HT-29 (cell line): ENCODE results near the gene TRIM71. TPM values are rescaled to one million over a fixed set of nuclear protein-coding genes. Genes with fewer than 3 reads are reported as not detected.
"Not testable (repeated sequence)": the region's sequence is repeated elsewhere in the genome, so short reads cannot be mapped to it uniquely, and the experiment has no call there.

ENCODE experiments used
- DNase-seq: peaks from one replicate; pipeline ENCODE4 v3.0.0-alpha.2; 2015; ENCODE audit warnings: low spot score
- total RNA-seq: library from RNA; depleted of rRNA; stranded (reverse); fragments of >200 nt; shearing (Covaris generic); gene quantifications from 2 replicates; pipeline ENCODE4 v1.2.3, GENCODE V29; 2014

Gene TRIM71
- total RNA-seq, 1 experiment from 2014 or later = not detected

- DNase-seq = no peak
Measured at GRCh38 chr3:32890420-32891276, 72.9 kb downstream of the TRIM71 start.

- no peak for DNase-seq
Measured at GRCh38 chr3:32891365-32891764, 73.6 kb downstream of the TRIM71 start.

- no peak for DNase-seq
Measured at GRCh38 chr3:32892625-32893598, 75.1 kb downstream of the TRIM71 start.

GRCh38 chr3:32894977-32895376 is 77.2 kb downstream of the TRIM71 start:
- no peak for DNase-seq

GRCh38 chr3:32895701-32896100 is 77.9 kb downstream of the TRIM71 start:
- DNase-seq = no peak

- no peak for DNase-seq
Measured at GRCh38 chr3:32896143-32896542, 78.3 kb downstream of the TRIM71 start.

- no peak for DNase-seq
Measured at GRCh38 chr3:32897001-32897601, 79.3 kb downstream of the TRIM71 start.

- DNase-seq = no peak
Measured at GRCh38 chr3:32897981-32898623, 80.3 kb downstream of the TRIM71 start.

GRCh38 chr3:32899265-32899664 is 81.5 kb downstream of the TRIM71 start:
- no peak for DNase-seq

GRCh38 chr3:32901005-32901932 is 83.5 kb downstream of the TRIM71 start:
- no peak for DNase-seq

GRCh38 chr3:32902887-32903371 is 85.1 kb downstream of the TRIM71 start:
- not testable (repeated sequence) for DNase-seq

- DNase-seq = no peak
Measured at GRCh38 chr3:32903953-32904352, 86.2 kb downstream of the TRIM71 start.

GRCh38 chr3:32909999-32910398 is 92.2 kb downstream of the TRIM71 start:
- no peak for DNase-seq

- no peak for DNase-seq
Measured at GRCh38 chr3:32910954-32911353, 93.2 kb downstream of the TRIM71 start.

- no peak for DNase-seq
Measured at GRCh38 chr3:32912046-32912445, 94.2 kb downstream of the TRIM71 start.

- no peak for DNase-seq
Measured at GRCh38 chr3:32913790-32914446, 96.1 kb downstream of the TRIM71 start.

- no peak for DNase-seq
Measured at GRCh38 chr3:32919920-32920319, 102.1 kb downstream of the TRIM71 start.

GRCh38 chr3:32922078-32922477 is 104.3 kb downstream of the TRIM71 start:
- DNase-seq = no peak

GRCh38 chr3:32930161-32930560 is 112.4 kb downstream of the TRIM71 start:
- DNase-seq = no peak

- DNase-seq = not testable (repeated sequence)
Measured at GRCh38 chr3:32931273-32931672, 113.5 kb downstream of the TRIM71 start.
